Medulla oblongata (tissue), 1 donor: ENCODE data around the gene IRF3.

Source experiments
- DNase-seq: peaks from one replicate; pipeline ENCODE4 v3.0.0-alpha.2; 2015; ENCODE audit errors: extremely low spot score

IRF3 gene

GRCh38 chr19:49687150-49687549 lies 21.5 kb upstream of the IRF3 start:
- no peak for DNase-seq

- DNase-seq, result no peak
These were observed 20.9 kb upstream of the IRF3 start for GRCh38 chr19:49686503-49687088.

GRCh38 chr19:49685845-49686332 lies 20.2 kb upstream of the IRF3 start:
- DNase-seq, result no peak

GRCh38 chr19:49684983-49685553 lies 19.4 kb upstream of the IRF3 start:
- no peak for DNase-seq

- DNase-seq, result no peak
These were observed 18.8 kb upstream of the IRF3 start for GRCh38 chr19:49684251-49684982.

GRCh38 chr19:49683814-49684250 lies 18.2 kb upstream of the IRF3 start:
- DNase-seq, result no peak

GRCh38 chr19:49682274-49682673 lies 16.6 kb upstream of the IRF3 start:
- DNase-seq, result no peak

GRCh38 chr19:49681830-49682229 lies 16.2 kb upstream of the IRF3 start:
- no peak for DNase-seq

- DNase-seq, result peak; percentile 86
These were observed 15.0 kb upstream of the IRF3 start for GRCh38 chr19:49680421-49681351.

GRCh38 chr19:49679771-49680413 lies 14.2 kb upstream of the IRF3 start:
- no peak for DNase-seq

GRCh38 chr19:49678985-49679770 lies 13.5 kb upstream of the IRF3 start:
- no peak for DNase-seq

- DNase-seq, result peak; percentile 76
These were observed 12.4 kb upstream of the IRF3 start for GRCh38 chr19:49677901-49678674.

- DNase-seq, result peak; percentile 45
These were observed 11.7 kb upstream of the IRF3 start, which contains the start of gene PRMT1 for GRCh38 chr19:49677231-49677900. Gene PRMT1, plus strand, starts transcription at chr19:49677271. Its CDS starts 10 bp downstream, at chr19:49677281.

- peak; percentile 100 for DNase-seq
These were observed 11.2 kb upstream of the IRF3 start for GRCh38 chr19:49676784-49677230.

- DNase-seq, result no peak
These were observed 10.6 kb upstream of the IRF3 start for GRCh38 chr19:49676136-49676783.

- peak; percentile 80 for DNase-seq
These were observed 6.7 kb upstream of the IRF3 start for GRCh38 chr19:49672131-49672919.

- no peak for DNase-seq
These were observed 3.9 kb upstream of the IRF3 start for GRCh38 chr19:49669516-49669915.

- no peak for DNase-seq
These were observed 1.8 kb upstream of the IRF3 start for GRCh38 chr19:49667473-49667872.
